SK-N-SH treated with all-trans-retinoic acid at 6 μM for 48 hours (cell line): Measurements from ENCODE around the gene ERCC2.
"Not testable (repeated sequence)": the region's sequence is repeated elsewhere in the genome, so short reads cannot be mapped to it uniquely, and the experiment has no call there.

ENCODE experiments used
- ATAC-seq: fragments of 200-7000 bp; cut with Tn5 transposase; 3 replicates; pipeline ENCODE4 v1.9.1; 2020; ENCODE audit warnings: mild to moderate bottlenecking, moderate library complexity
- ARNTL ChIP-seq: fragments of 450-650 bp; formaldehyde crosslinking; IDR thresholded peaks from 2 replicates; pipeline ENCODE4 v1.5.0; 2020; ENCODE audit warnings: low read depth, mild to moderate bottlenecking, moderate library complexity, borderline replicate concordance
- BACH2 ChIP-seq: fragments of 250-450 bp; sonication (Bioruptor Pico); IDR thresholded peaks from 2 replicates; pipeline ENCODE4 v1.9.0; 2021; ENCODE audit warnings: mild to moderate bottlenecking, borderline replicate concordance
- CSDC2 ChIP-seq: fragments of 250-450 bp; sonication (Bioruptor Pico); IDR thresholded peaks from 2 replicates; pipeline ENCODE4 v1.5.0; 2020; ENCODE audit warnings: mild to moderate bottlenecking, moderate library complexity
- GLIS3 ChIP-seq: fragments of 250-450 bp; sonication (Bioruptor Pico); IDR thresholded peaks from 2 replicates; pipeline ENCODE4 v1.5.0; 2020; ENCODE audit warnings: mild to moderate bottlenecking, moderate library complexity
- ISL1 ChIP-seq: fragments of 250-450 bp; sonication (Bioruptor Pico); IDR thresholded peaks from 2 replicates; pipeline ENCODE4 v2.1.2; 2022; ENCODE audit warnings: mild to moderate bottlenecking, moderate library complexity
- OSR1 ChIP-seq: fragments of 250-450 bp; sonication (Bioruptor Pico); IDR thresholded peaks from 2 replicates; pipeline ENCODE4 v1.8.0; 2022; ENCODE audit warnings: moderate library complexity, mild to moderate bottlenecking, inconsistent platforms
- PPARA ChIP-seq: fragments of 250-450 bp; sonication (Bioruptor Pico); IDR thresholded peaks from 2 replicates; pipeline ENCODE4 v1.5.0; 2020; ENCODE audit warnings: mild to moderate bottlenecking, borderline replicate concordance
- RARB ChIP-seq: fragments of 250-450 bp; sonication (Bioruptor Pico); IDR thresholded peaks from 2 replicates; pipeline ENCODE4 v1.8.0; 2021; ENCODE audit warnings: mild to moderate bottlenecking, moderate library complexity
- SNAI2 ChIP-seq: fragments of 250-450 bp; sonication (Bioruptor Pico); IDR thresholded peaks from 2 replicates; pipeline ENCODE4 v1.5.0; 2020; ENCODE audit warnings: mild to moderate bottlenecking, moderate library complexity
- TCF4 ChIP-seq: fragments of 250-450 bp; sonication (Bioruptor Pico); IDR thresholded peaks from 2 replicates; pipeline ENCODE4 v1.8.0; 2021; ENCODE audit warnings: mild to moderate bottlenecking, moderate library complexity, borderline replicate concordance
- TOX ChIP-seq: fragments of 250-450 bp; sonication (Bioruptor Pico); IDR thresholded peaks from 2 replicates; pipeline ENCODE4 v1.8.0; 2021; ENCODE audit warnings: mild to moderate bottlenecking, moderate library complexity, borderline replicate concordance
- ZC3H10 ChIP-seq: fragments of 250-450 bp; sonication (Bioruptor Pico); IDR thresholded peaks from 2 replicates; pipeline ENCODE4 v1.5.1; 2021; ENCODE audit warnings: mild to moderate bottlenecking, moderate library complexity
- ZFP30 ChIP-seq: fragments of 450-650 bp; formaldehyde crosslinking; IDR thresholded peaks from 2 replicates; pipeline ENCODE4 v1.5.0; 2022; ENCODE audit warnings: mild to moderate bottlenecking, moderate library complexity
- ZNF565 ChIP-seq: fragments of 450-650 bp; formaldehyde crosslinking; conservative IDR thresholded peaks from 2 replicates; pipeline ENCODE4 v1.5.0; 2020; ENCODE audit warnings: low read depth, mild to moderate bottlenecking, moderate library complexity
- ZNF70 ChIP-seq: fragments of 450-650 bp; formaldehyde crosslinking; IDR thresholded peaks from 2 replicates; pipeline ENCODE4 v1.5.0; 2020; ENCODE audit warnings: mild to moderate bottlenecking, moderate library complexity
- ZNF8 ChIP-seq: fragments of 450-650 bp; formaldehyde crosslinking; IDR thresholded peaks from 2 replicates; pipeline ENCODE4 v1.5.0; 2020; ENCODE audit warnings: mild to moderate bottlenecking, moderate library complexity
- TF ChIP-seq, protein P1 (sequence below): fragments of 250-450 bp; sonication (Bioruptor Pico); IDR thresholded peaks from 2 replicates; pipeline ENCODE4 v1.5.0; 2020; ENCODE audit warnings: mild to moderate bottlenecking, moderate library complexity
- TF ChIP-seq, protein P2 (sequence below): fragments of 250-450 bp; sonication (Bioruptor Pico); IDR thresholded peaks from 2 replicates; pipeline ENCODE4 v1.8.0; 2020; ENCODE audit warnings: mild to moderate bottlenecking, moderate library complexity, borderline replicate concordance
- TF ChIP-seq, protein P3 (sequence below): fragments of 250-450 bp; sonication (Bioruptor Pico); IDR thresholded peaks from 2 replicates; pipeline ENCODE4 v1.5.1; 2020; ENCODE audit warnings: low read depth, mild to moderate bottlenecking, moderate library complexity
- TF ChIP-seq, protein P4 (sequence below): fragments of 250-450 bp; sonication (Bioruptor Pico); IDR thresholded peaks from 2 replicates; pipeline ENCODE4 v1.8.0; 2021; ENCODE audit warnings: low read depth, mild to moderate bottlenecking, moderate library complexity, borderline replicate concordance

ERCC2 gene

DNA sequence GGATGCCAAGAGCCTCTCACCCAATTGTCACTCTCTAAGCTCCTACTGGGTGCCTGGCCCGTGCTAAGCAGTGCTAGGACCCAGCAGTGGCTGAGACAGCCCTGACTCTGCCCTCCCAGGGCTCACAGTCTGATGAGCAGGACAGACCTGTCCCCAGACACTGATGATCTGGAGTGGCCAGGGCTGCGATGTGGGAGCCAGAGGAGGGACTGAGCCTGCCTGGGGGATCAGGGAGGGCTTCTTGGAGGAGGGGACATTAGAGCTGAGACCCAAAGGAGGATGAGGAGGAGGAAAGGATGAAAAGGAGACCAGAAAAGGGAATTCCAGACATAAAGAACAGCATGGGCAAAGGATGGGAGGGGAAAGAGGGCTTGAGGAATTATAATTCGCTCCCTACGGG, 46.8 kb upstream of the ERCC2 start:
- ATAC-seq, result no peak
- TF ChIP-seq PPARA (no peak), BACH2 (CRISPR knock-in tag) (no peak), ZNF70 (no peak), ZFP30 (CRISPR knock-in tag) (no peak), CSDC2 (CRISPR knock-in tag) (no peak), OSR1 (CRISPR knock-in tag) (no peak), ZNF565 (CRISPR knock-in tag) (no peak), SNAI2 (CRISPR knock-in tag) (no peak)
- TF ChIP-seq, protein P1, sequence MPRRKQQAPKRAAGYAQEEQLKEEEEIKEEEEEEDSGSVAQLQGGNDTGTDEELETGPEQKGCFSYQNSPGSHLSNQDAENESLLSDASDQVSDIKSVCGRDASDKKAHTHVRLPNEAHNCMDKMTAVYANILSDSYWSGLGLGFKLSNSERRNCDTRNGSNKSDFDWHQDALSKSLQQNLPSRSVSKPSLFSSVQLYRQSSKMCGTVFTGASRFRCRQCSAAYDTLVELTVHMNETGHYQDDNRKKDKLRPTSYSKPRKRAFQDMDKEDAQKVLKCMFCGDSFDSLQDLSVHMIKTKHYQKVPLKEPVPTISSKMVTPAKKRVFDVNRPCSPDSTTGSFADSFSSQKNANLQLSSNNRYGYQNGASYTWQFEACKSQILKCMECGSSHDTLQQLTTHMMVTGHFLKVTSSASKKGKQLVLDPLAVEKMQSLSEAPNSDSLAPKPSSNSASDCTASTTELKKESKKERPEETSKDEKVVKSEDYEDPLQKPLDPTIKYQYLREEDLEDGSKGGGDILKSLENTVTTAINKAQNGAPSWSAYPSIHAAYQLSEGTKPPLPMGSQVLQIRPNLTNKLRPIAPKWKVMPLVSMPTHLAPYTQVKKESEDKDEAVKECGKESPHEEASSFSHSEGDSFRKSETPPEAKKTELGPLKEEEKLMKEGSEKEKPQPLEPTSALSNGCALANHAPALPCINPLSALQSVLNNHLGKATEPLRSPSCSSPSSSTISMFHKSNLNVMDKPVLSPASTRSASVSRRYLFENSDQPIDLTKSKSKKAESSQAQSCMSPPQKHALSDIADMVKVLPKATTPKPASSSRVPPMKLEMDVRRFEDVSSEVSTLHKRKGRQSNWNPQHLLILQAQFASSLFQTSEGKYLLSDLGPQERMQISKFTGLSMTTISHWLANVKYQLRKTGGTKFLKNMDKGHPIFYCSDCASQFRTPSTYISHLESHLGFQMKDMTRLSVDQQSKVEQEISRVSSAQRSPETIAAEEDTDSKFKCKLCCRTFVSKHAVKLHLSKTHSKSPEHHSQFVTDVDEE (CRISPR knock-in tag), result no peak

DNA sequence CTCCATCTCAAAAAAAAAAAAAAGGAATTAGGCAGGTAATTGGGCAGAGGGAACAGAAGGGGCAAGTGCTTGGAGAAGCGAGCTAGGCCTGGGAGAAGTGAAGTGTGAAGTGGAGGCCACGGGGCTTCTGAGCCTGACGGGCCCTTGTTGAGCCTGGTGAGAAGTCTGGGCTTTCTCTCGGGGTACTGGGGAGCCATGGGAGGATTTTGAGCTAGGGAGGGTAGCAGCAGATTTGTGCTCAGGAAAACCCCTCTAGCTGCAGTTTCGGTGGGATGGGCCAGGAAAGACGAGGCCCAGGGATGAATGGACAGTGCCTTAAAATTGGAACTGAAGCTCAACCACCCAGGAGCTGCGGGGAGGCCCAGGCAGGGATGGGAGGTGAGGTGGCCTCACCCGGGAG, 44.1 kb upstream of the ERCC2 start:
- no peak for TF ChIP-seq ZNF8 (CRISPR knock-in tag)
- no peak for TF ChIP-seq ARNTL (CRISPR knock-in tag)
- no peak for ATAC-seq

DNA sequence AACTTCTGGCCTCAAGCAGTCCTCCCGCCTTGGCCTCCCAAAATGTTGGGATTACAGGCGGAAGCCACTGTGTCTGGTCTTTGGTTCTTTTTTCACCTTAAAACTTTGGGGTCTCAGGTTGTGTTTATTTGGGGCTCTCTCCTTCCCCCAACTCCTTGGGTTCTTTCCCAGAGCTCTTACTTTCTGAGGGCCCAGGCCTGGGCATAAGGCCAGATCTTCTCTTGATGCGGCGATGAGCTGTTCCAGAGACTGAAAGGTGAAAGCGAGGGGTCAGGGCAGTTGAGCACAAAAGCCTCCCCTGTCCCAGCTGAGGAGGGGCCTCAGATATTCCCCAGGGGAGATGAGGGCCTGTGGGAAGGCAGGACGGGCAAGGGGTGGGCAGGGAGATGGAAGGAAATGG, 43.1 kb upstream of the ERCC2 start:
- ATAC-seq, result no peak
- no peak for TF ChIP-seq TCF4 (CRISPR knock-in tag)
- TF ChIP-seq GLIS3 (CRISPR knock-in tag), result no peak
- no peak for TF ChIP-seq ISL1
- TF ChIP-seq, protein P2, sequence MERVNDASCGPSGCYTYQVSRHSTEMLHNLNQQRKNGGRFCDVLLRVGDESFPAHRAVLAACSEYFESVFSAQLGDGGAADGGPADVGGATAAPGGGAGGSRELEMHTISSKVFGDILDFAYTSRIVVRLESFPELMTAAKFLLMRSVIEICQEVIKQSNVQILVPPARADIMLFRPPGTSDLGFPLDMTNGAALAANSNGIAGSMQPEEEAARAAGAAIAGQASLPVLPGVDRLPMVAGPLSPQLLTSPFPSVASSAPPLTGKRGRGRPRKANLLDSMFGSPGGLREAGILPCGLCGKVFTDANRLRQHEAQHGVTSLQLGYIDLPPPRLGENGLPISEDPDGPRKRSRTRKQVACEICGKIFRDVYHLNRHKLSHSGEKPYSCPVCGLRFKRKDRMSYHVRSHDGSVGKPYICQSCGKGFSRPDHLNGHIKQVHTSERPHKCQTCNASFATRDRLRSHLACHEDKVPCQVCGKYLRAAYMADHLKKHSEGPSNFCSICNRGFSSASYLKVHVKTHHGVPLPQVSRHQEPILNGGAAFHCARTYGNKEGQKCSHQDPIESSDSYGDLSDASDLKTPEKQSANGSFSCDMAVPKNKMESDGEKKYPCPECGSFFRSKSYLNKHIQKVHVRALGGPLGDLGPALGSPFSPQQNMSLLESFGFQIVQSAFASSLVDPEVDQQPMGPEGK (CRISPR knock-in tag), result no peak
- no peak for TF ChIP-seq ARNTL (CRISPR knock-in tag)
- no peak for TF ChIP-seq RARB
- TF ChIP-seq ZNF70, result no peak
- TF ChIP-seq, protein P3, sequence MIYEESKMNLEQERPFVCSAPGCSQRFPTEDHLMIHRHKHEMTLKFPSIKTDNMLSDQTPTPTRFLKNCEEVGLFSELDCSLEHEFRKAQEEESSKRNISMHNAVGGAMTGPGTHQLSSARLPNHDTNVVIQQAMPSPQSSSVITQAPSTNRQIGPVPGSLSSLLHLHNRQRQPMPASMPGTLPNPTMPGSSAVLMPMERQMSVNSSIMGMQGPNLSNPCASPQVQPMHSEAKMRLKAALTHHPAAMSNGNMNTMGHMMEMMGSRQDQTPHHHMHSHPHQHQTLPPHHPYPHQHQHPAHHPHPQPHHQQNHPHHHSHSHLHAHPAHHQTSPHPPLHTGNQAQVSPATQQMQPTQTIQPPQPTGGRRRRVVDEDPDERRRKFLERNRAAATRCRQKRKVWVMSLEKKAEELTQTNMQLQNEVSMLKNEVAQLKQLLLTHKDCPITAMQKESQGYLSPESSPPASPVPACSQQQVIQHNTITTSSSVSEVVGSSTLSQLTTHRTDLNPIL, result no peak
- TF ChIP-seq ZFP30 (CRISPR knock-in tag), result no peak
- TF ChIP-seq, protein P1 (CRISPR knock-in tag), result no peak
- no peak for TF ChIP-seq CSDC2 (CRISPR knock-in tag)
- TF ChIP-seq, protein P4, sequence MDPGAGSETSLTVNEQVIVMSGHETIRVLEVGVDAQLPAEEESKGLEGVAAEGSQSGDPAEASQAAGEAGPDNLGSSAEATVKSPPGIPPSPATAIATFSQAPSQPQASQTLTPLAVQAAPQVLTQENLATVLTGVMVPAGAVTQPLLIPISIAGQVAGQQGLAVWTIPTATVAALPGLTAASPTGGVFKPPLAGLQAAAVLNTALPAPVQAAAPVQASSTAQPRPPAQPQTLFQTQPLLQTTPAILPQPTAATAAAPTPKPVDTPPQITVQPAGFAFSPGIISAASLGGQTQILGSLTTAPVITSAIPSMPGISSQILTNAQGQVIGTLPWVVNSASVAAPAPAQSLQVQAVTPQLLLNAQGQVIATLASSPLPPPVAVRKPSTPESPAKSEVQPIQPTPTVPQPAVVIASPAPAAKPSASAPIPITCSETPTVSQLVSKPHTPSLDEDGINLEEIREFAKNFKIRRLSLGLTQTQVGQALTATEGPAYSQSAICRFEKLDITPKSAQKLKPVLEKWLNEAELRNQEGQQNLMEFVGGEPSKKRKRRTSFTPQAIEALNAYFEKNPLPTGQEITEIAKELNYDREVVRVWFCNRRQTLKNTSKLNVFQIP (CRISPR knock-in tag), result no peak
- no peak for TF ChIP-seq OSR1 (CRISPR knock-in tag)
- no peak for TF ChIP-seq TOX (CRISPR knock-in tag)
- no peak for TF ChIP-seq BACH2 (CRISPR knock-in tag)
- TF ChIP-seq ZC3H10 (CRISPR knock-in tag), result no peak
- TF ChIP-seq SNAI2 (CRISPR knock-in tag), result no peak

DNA sequence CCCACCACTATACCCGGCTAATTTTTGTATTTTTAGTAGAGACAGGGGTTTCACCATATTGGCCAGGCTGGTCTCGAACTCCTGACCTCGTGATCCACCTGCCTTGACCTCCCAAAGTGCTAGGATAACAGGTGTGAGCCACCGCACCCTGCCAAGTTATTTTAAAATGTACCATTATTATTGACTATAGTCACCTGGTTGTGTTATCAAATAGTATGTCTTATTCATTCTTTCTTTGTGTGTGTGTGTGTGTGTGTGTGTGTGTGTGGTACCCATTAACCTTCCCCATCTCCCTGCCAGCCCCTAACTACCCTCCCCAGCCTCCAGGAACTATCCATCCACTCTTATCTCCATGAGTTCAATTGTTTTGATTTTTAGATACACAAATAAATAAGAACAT, 40.0 kb upstream of the ERCC2 start:
- not testable (repeated sequence) for ATAC-seq
